Skeletal muscle cell (primary cell): ENCODE data around the gene MAPK11.
"Not testable (repeated sequence)": the region's sequence is repeated elsewhere in the genome, so short reads cannot be mapped to it uniquely, and the experiment has no call there.

ENCODE experiments used
- DNase-seq: peaks from one replicate; pipeline ENCODE4 v3.0.0-alpha.2; 2010; ENCODE audit warnings: low read depth
- H3K4me3 ChIP-seq: 2 replicates; pipeline ENCODE4 v1.5.1; 2011; ENCODE audit warnings: low read depth, mild to moderate bottlenecking, control low read depth, low read length, moderate library complexity

The MAPK11 gene

GRCh38 chr22:50280708-50281383, 10.7 kb upstream of the MAPK11 start:
- H3K4me3 ChIP-seq, result no peak overlapping the region
- no peak for DNase-seq

- DNase-seq, result no peak
- no peak overlapping the region for H3K4me3 ChIP-seq
Observed at GRCh38 chr22:50280022-50280707, 10.0 kb upstream of the MAPK11 start.

GRCh38 chr22:50278956-50279619, 8.9 kb upstream of the MAPK11 start:
- no peak overlapping the region for H3K4me3 ChIP-seq
- DNase-seq, result no peak

- no peak for DNase-seq
- no peak overlapping the region for H3K4me3 ChIP-seq
Observed at GRCh38 chr22:50278461-50278860, 8.3 kb upstream of the MAPK11 start.

- H3K4me3 ChIP-seq, result no peak overlapping the region
- DNase-seq, result no peak
Observed at GRCh38 chr22:50277761-50278160, 7.6 kb upstream of the MAPK11 start.

- DNase-seq, result no peak
Observed at GRCh38 chr22:50276143-50276542, 6.0 kb upstream of the MAPK11 start.

GRCh38 chr22:50275181-50276055, 5.2 kb upstream of the MAPK11 start:
- no peak for DNase-seq

More at GRCh38 chr22:50276143-50276542, 6.0 kb upstream of the MAPK11 start:
- no peak overlapping the region for H3K4me3 ChIP-seq

GRCh38 chr22:50274771-50275170, 4.6 kb upstream of the MAPK11 start:
- H3K4me3 ChIP-seq, result no peak overlapping the region
- no peak for DNase-seq

More at GRCh38 chr22:50275181-50276055, 5.2 kb upstream of the MAPK11 start:
- no peak overlapping the region for H3K4me3 ChIP-seq

- DNase-seq, result no peak
- H3K4me3 ChIP-seq, result no peak overlapping the region
Observed at GRCh38 chr22:50274311-50274710, 4.1 kb upstream of the MAPK11 start.

GRCh38 chr22:50273781-50274180, 3.6 kb upstream of the MAPK11 start:
- not testable (repeated sequence) for H3K4me3 ChIP-seq, DNase-seq

- DNase-seq, H3K4me3 ChIP-seq: not testable (repeated sequence)
Observed at GRCh38 chr22:50273352-50273751, 3.2 kb upstream of the MAPK11 start.

GRCh38 chr22:50272044-50272802, 2.0 kb upstream of the MAPK11 start:
- no peak for DNase-seq
- no peak overlapping the region for H3K4me3 ChIP-seq

- DNase-seq, result no peak
- H3K4me3 ChIP-seq, result peak overlapping the region; percentile 64
Observed at GRCh38 chr22:50271519-50271970, 1.4 kb upstream of the MAPK11 start.

- no peak for DNase-seq
- peak overlapping the region; percentile 64 for H3K4me3 ChIP-seq
Observed at GRCh38 chr22:50270666-50271394, 650 bp upstream of the MAPK11 start.

GRCh38 chr22:50269573-50269969, 609 bp downstream of the MAPK11 start:
- DNase-seq, result no peak
- peak overlapping the region; percentile 64 for H3K4me3 ChIP-seq

GRCh38 chr22:50268655-50269113, 1.5 kb downstream of the MAPK11 start:
- no peak overlapping the region for H3K4me3 ChIP-seq
- DNase-seq, result no peak

- peak overlapping the region; percentile 42 for H3K4me3 ChIP-seq
- no peak for DNase-seq
Observed at GRCh38 chr22:50267591-50268390, 2.4 kb downstream of the MAPK11 start.
